ENCODE measurements around the gene LPGAT1. TPM values are rescaled to one million over a fixed set of nuclear protein-coding genes. Genes with fewer than 3 reads are reported as not detected.

Gene LPGAT1
- total and polyA plus RNA-seq, 12 donors: 5.9 to 36.6 (median 26.4) TPM

DNA sequence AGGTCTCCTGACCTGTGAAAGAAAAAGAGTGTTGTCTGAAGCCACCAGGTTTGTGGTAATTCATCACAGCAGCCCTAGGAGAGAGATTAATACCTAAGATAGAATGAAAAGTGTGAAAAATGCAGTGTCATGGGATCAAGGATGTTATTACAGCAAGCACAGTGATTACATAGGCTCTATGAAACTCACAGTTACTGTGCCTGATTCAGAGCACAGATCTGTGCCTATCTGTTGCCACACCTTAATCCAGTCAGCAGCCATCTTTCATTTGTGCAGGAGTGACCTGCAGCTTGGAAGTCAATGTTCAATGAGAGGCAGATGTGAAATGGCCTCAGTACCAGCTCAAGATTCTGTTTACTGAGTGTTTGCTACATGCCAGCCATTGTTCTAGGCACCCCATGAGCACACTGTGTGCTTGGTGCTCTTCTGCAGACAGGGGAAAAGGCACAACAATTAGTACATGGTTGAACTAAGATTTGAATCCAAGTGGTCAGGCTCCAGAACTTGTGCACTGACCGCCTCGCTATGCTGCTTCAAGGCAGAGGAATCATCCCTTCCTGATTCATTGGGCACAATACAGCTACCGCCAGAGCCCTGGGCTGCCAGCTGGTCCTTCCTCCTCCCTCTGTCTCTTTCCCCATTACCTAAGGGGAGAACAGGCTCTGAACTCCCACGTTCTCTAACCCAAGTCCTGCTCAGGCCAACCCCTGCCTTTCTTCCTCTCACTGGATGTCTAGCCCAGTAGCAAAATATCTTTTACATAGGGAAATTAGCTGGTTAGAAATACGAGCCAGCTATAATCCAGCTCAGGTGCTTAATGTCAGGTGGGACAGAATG lies 98.9 kb downstream of the LPGAT1 start:
- Histone ChIP-seq H3K27me3 (peaks cover 0 to 8% (median 4%) of the 10 kb centered on the region in 7 donors), H3K4me1 (no peaks in the 10 kb centered on the region), H3K27ac (no peak overlapping the region), H3K4me3 (no peak overlapping the region), H3K9me3 (no peaks in the 10 kb centered on the region), H3K36me3 (no peaks in the 10 kb centered on the region)
- TF ChIP-seq CTCF (IDR thresholded peaks at IDR 0.05): no peak
- no peak for ATAC-seq
- DNase-seq: no peak
- intact Hi-C loops (cut with DNase I): no loop called here
- 91 to 93% methylated on average over 5 of the region's 5 CpGs for WGBS, 2 donors

GRCh38 chr1:211730347-211730746 lies 100.2 kb downstream of the LPGAT1 start:
- no peaks in the 10 kb centered on the region for H3K4me1 ChIP-seq
- no peak overlapping the region for H3K4me3 ChIP-seq
- ATAC-seq (no peak), DNase-seq (no peak)
- H3K36me3 ChIP-seq: no peaks in the 10 kb centered on the region
- H3K9me3 ChIP-seq: no peaks in the 10 kb centered on the region
- no peak for TF ChIP-seq CTCF (IDR thresholded peaks at IDR 0.05)
- 84 to 87% methylated on average over 4 of the region's 4 CpGs for WGBS, 2 donors
- no peak overlapping the region for H3K27ac ChIP-seq
- peaks cover 0 to 8% (median 0%) of the 10 kb centered on the region in 7 donors for H3K27me3 ChIP-seq
- intact Hi-C loops (cut with DNase I): no loop called here

DNA sequence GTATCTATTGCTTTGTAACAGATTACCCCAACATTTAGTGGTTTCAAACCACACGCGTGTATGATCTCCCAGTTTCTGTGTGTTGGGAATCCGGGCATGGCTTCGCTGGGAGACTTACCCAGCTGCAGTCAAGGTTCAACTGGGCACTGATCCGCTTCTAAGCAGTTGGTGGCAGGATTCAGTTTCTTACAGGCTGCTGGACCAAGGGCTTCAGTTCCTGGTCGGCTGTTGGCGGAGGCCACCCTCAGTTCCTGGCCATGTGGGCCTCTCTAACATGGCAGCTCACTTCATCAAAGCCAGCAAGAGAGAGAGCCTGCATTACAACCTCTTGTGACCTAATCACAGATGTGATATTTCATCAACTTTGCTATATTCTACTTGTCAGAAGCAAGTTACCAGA lies 101.3 kb downstream of the LPGAT1 start:
- Histone ChIP-seq H3K36me3 (no peaks in the 10 kb centered on the region), H3K27me3 (peaks cover 0 to 8% (median 0%) of the 10 kb centered on the region in 7 donors), H3K4me1 (peaks cover 0 to 6% (median 0%) of the 10 kb centered on the region in 9 donors), H3K4me3 (no peak overlapping the region), H3K27ac (no peak overlapping the region), H3K9me3 (no peaks in the 10 kb centered on the region)
- no peak for TF ChIP-seq CTCF (IDR thresholded peaks at IDR 0.05)
- 96% methylated on average over 7 of the region's 7 CpGs for WGBS, 2 donors
- intact Hi-C loops (cut with DNase I): no loop called here
- no peak for DNase-seq
- no peak for ATAC-seq

DNA sequence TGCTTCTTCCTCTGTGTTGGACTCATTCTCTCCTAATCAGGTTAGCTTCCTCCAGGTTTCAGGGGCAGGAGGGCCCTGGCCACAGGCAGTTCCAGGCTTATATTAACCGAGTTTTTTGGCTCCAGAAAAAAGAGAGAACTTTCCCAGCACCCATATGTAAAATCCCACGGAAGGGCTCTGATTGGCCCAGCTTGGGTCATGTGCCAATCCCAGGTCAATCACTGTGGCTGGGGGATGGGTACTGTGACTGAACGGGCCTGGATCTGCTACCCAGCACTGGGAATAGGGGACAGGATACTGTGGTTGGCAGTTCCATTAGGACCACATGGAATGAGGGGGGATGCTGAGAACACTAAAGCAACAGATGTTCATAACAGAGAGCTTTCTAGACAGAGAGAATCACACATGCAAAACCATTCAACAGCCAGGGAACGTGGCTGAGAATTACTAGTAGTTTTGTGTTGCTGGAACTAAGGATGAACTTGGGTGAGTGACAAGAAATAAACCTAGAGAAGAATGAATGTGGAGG lies 104.0 kb downstream of the LPGAT1 start:
- DNase-seq: no peak
- no peaks in the 10 kb centered on the region for H3K36me3 ChIP-seq
- TF ChIP-seq CTCF (IDR thresholded peaks at IDR 0.05): no peak
- H3K4me1 ChIP-seq: peaks cover 0 to 6% (median 0%) of the 10 kb centered on the region in 9 donors
- no peak overlapping the region for H3K27ac ChIP-seq
- intact Hi-C loops (cut with DNase I): no loop called here
- no peak overlapping the region for H3K4me3 ChIP-seq
- H3K9me3 ChIP-seq: no peaks in the 10 kb centered on the region
- WGBS, 2 donors: 56 to 58% methylated on average over 4 of the region's 4 CpGs
- no peak for ATAC-seq
- no peaks in the 10 kb centered on the region for H3K27me3 ChIP-seq
